Measurements from ENCODE around the gene KCNIP1. TPM values are rescaled to one million over a fixed set of nuclear protein-coding genes. Genes with fewer than 3 reads are reported as not detected.

KCNIP1 gene
- total RNA-seq (2011; cell fraction: chromatin; rRNA removed; ENCODE audit: low replicate concordance), result not detected in 2 replicates
- not detected in 2 replicates for total RNA-seq (2011; cell fraction: nucleolus; rRNA removed)
- total RNA-seq (2011; cell fraction: nucleoplasm; rRNA removed), result not detected in 2 replicates
- not detected in 2 replicates for total RNA-seq (2014; rRNA removed)
- total RNA-seq (2014; rRNA removed; fragmentation: Illumina TruSeq; extraction: Trizol), result not detected in 2 replicates
- total RNA-seq (2015; rRNA removed; fragmentation: Illumina TruSeq; extraction: Trizol), result not detected in 2 replicates
- not detected in 2 replicates for total RNA-seq (2021)
- polyA plus RNA-seq (2011; rRNA removed), result not detected in 2 replicates
- not detected in 2 replicates for polyA plus RNA-seq (2011; cell fraction: cytosol; rRNA removed)
- polyA plus RNA-seq (2011; cell fraction: nucleus; rRNA removed), result not detected in 2 replicates
- not detected in 2 replicates for polyA plus RNA-seq (2012)
- not detected in 2 replicates for polyA plus RNA-seq (2014; fragmentation: Illumina TruSeq; extraction: Trizol)
- not detected for polyA plus RNA-seq (2014; fragmentation: Nextera tagmentation; extraction: Ambion mirVana)
- not detected in 2 replicates for polyA plus RNA-seq (2014; rRNA removed)
- not detected in 2 replicates for polyA minus RNA-seq (2011; rRNA and poly(A)+ RNA removed)
- polyA minus RNA-seq (2011; cell fraction: cytosol; rRNA and poly(A)+ RNA removed), result not detected in 2 replicates
- not detected in 2 replicates for polyA minus RNA-seq (2011; cell fraction: nucleus; rRNA and poly(A)+ RNA removed)
- percentile 0 among the genes with signal in this experiment for Bru-seq, nascent RNA
- BruChase-seq, experiment 1, labeled RNA remaining after a 2-hour chase, result percentile 0 among the genes with signal in this experiment
- percentile 1 among the genes with signal in this experiment for BruChase-seq, experiment 2, labeled RNA remaining after a 6-hour chase
- long read RNA-seq, experiment 1, result 0 reads
- long read RNA-seq, experiment 2, result 0 reads
- long read RNA-seq, experiment 3, result 0 reads

- POLR2A ChIA-PET, result interaction anchor here (1.3 kb wide), 1 partner anchor 29 kb away, joined by 3 read pairs; no protein-coding TSS in a partner anchor
- no peak for ATAC-seq
Measured at GRCh38 chr5:170503990-170504596, at the start of gene KCNIP1. KCNIP1 (plus strand) TSS chr5:170504020.

More at GRCh38 chr5:170503990-170504596, at the start of gene KCNIP1:
- Histone ChIP-seq H3K4me2 (ENCODE audit: insufficient read depth, low read length) (no peak within 1 kb of the TSS), H3K9me1 (ENCODE audit: control insufficient read depth, insufficient read depth, low read length) (no peaks in the 10 kb centered on the region), H3K27me3 (ENCODE audit: control insufficient read depth in 2 of 2, insufficient read depth in 2 of 2, low read length in 2 of 2) (peaks cover 12 to 35% of the 10 kb centered on the region in 2 experiments; a peak in 3 of 5 replicates), H3K4me3 (no peak within 1 kb of the TSS), H3K9ac (ENCODE audit: insufficient read depth in 1 of 2, low read depth in 2 of 2, low read length in 2 of 2) (no peak within 1 kb of the TSS), H3K4me1 (replicated peaks in 1 of 2; ENCODE audit: control insufficient read depth in 2 of 2, insufficient read depth in 2 of 2, low read length in 2 of 2) (peaks cover 0 to 5% of the 10 kb centered on the region in 2 experiments; a peak in 1 of 5 replicates), H2AFZ (ENCODE audit: low read depth, low read length) (no peak within 1 kb of the TSS), H3K36me3 (ENCODE audit: control insufficient read depth, insufficient read depth, low read length) (no peaks in the 10 kb centered on the region), H3K27ac (ENCODE audit: extremely low read depth, low read depth, low read length) (no peak within 1 kb of the TSS), H3K79me2 (ENCODE audit: control insufficient read depth, insufficient read depth, low read length) (no peaks in the 10 kb centered on the region), H3K9me3 (replicated peaks; ENCODE audit: control insufficient read depth, insufficient read depth, low read depth, low read length) (no peaks in the 10 kb centered on the region), H4K20me1 (replicated peaks; ENCODE audit: control insufficient read depth, insufficient read depth, low read length) (no peaks in the 10 kb centered on the region)
- 1% methylated on average over 24 of the region's 65 CpGs for WGBS (ENCODE audit: insufficient coverage, low coverage, missing lambda C conversion rate)
- CTCF ChIA-PET (ENCODE audit: low intra/inter-chr PET ratio), result no interaction called here
- BruUV-seq (replicated peaks), result no TSS peak
- in situ Hi-C loops (cut with MboI) (no loop called here), intact Hi-C loops (cut with micrococcal nuclease) (no loop called here)
- DNase-seq (ENCODE audit: extremely low read depth in 1 of 4, low spot score in 3 of 4) (no peak), FAIRE-seq (no peak)
- TF ChIP-seq TARDBP (IDR thresholded peaks at IDR 0.05) (no peak), BCL6 (CRISPR knock-in tag; IDR thresholded peaks at IDR 0.05) (no peak)
